IMR-90 (cell line): ENCODE measurements around the gene OR2T33. TPM values are rescaled to one million over a fixed set of nuclear protein-coding genes. Genes with fewer than 3 reads are reported as not detected.

Experiments used
- ATAC-seq: fragments of 200-7000 bp; cut with Tn5 transposase; 2 replicates; pipeline ENCODE4 v1.9.1; 2020; ENCODE audit warnings: low read depth, mild to moderate bottlenecking, moderate library complexity
- BruUV-seq: library from RNA; stranded (reverse); fragments of 400-500 nt; replicated peaks from 2 replicates; lab custom pipeline; 2021; lab: Mats Ljungman, UMichigan
- CTCF ChIA-PET: fragments of 300-600 bp; formaldehyde crosslinking; extraction: SDS; loops from one replicate; lab custom pipeline; 2021; ENCODE audit warnings: antibody characterized with exemption; lab: Yijun Ruan, JAX
- POLR2A ChIA-PET: fragments of 300-600 bp; sonication (Branson Sonifier 250); formaldehyde crosslinking; loops from one replicate; lab custom pipeline; 2022; ENCODE audit warnings: antibody characterized with exemption; ENCODE audit not compliant: unreplicated experiment; lab: Charles Lee
- DNase-seq: peaks from one replicate; pipeline ENCODE4 v3.0.0; 2013
- H2AFZ ChIP-seq: replicated peaks from 2 replicates; pipeline ENCODE3; 2013; ENCODE audit warnings: low read length, mild to moderate bottlenecking; ENCODE audit not compliant: poor library complexity
- H2AK5ac ChIP-seq: 2 replicates; pipeline ENCODE4 v1.6.1; 2013; ENCODE audit warnings: low read depth, low read length, inconsistent platforms
- H2AK9ac ChIP-seq: replicated peaks from 2 replicates; pipeline ENCODE3; 2013; ENCODE audit warnings: mild to moderate bottlenecking, low read depth, low read length, moderate library complexity; ENCODE audit not compliant: poor library complexity
- H2BK120ac ChIP-seq: 2 replicates; pipeline ENCODE4 v1.6.1; 2013; ENCODE audit warnings: low read depth, low read length, inconsistent platforms
- H2BK15ac ChIP-seq: 3 replicates; pipeline ENCODE4 v1.6.1; 2013; ENCODE audit warnings: low read depth, low read length, inconsistent platforms
- H2BK20ac ChIP-seq: 2 replicates; pipeline ENCODE4 v1.6.1; 2013; ENCODE audit warnings: low read depth, mild to moderate bottlenecking, inconsistent platforms, low read length, moderate library complexity
- H2BK5ac ChIP-seq: 2 replicates; pipeline ENCODE4 v1.6.1; 2013; ENCODE audit warnings: mild to moderate bottlenecking, low read depth, low read length, inconsistent platforms; ENCODE audit not compliant: poor library complexity, severe bottlenecking
- H3K14ac ChIP-seq: replicated peaks from 2 replicates; pipeline ENCODE4 v1.6.1; 2013; ENCODE audit warnings: low read depth, low read length, inconsistent platforms
- H3K18ac ChIP-seq: 2 replicates; pipeline ENCODE4 v1.6.1; 2013; ENCODE audit warnings: low read depth, low read length, control low read depth
- H3K23ac ChIP-seq: 2 replicates; pipeline ENCODE4 v1.6.1; 2013; ENCODE audit warnings: low read depth, low read length, inconsistent platforms
- H3K27ac ChIP-seq: 2 replicates; pipeline ENCODE4 v1.5.1; 2013; ENCODE audit warnings: mild to moderate bottlenecking, control low read depth, low read length; ENCODE audit not compliant: insufficient read depth
- H3K27me3 ChIP-seq: 2 replicates; pipeline ENCODE4 v1.6.1; 2013; ENCODE audit warnings: low read length; ENCODE audit not compliant: control insufficient read depth, insufficient read depth
- H3K36me3 ChIP-seq: 2 replicates; pipeline ENCODE4 v1.6.1; 2013; ENCODE audit warnings: low read length, mixed read lengths; ENCODE audit not compliant: control insufficient read depth, insufficient read depth
- H3K4ac ChIP-seq: 2 replicates; pipeline ENCODE4 v1.6.1; 2013; ENCODE audit warnings: low read depth, low read length, inconsistent platforms
- H3K4me1 ChIP-seq: 2 replicates; pipeline ENCODE4 v1.6.1; 2013; ENCODE audit warnings: low read length, mixed read lengths; ENCODE audit not compliant: control insufficient read depth, insufficient read depth
- H3K4me2 ChIP-seq: 2 replicates; pipeline ENCODE4 v1.6.1; 2013; ENCODE audit warnings: low read depth, mild to moderate bottlenecking, control low read depth, low read length, moderate library complexity
- H3K4me3 ChIP-seq: 2 replicates; pipeline ENCODE4 v1.5.1; 2013; ENCODE audit warnings: low read depth, mild to moderate bottlenecking, control low read depth, low read length, moderate library complexity; ENCODE audit not compliant: insufficient read depth
- H3K56ac ChIP-seq: 2 replicates; pipeline ENCODE4 v1.6.1; 2013; ENCODE audit warnings: low read length, inconsistent platforms; ENCODE audit not compliant: insufficient read depth; ENCODE audit errors: extremely low read depth
- H3K79me1 ChIP-seq, 2 experiments: 2 replicates each; pipeline ENCODE4 v1.6.1; 2013; ENCODE audit warnings: low read length in 2 of 2, inconsistent platforms in 1 of 2, low read depth in 1 of 2
- H3K9ac ChIP-seq: 2 replicates; pipeline ENCODE4 v1.6.1; 2013; ENCODE audit warnings: low read depth, low read length, control low read depth
- H3K9me1 ChIP-seq: 2 replicates; pipeline ENCODE4 v1.6.1; 2013; ENCODE audit warnings: low read length, inconsistent platforms; ENCODE audit not compliant: insufficient read depth
- H3K9me3 ChIP-seq: 2 replicates; pipeline ENCODE4 v1.6.1; 2013; ENCODE audit warnings: low read length; ENCODE audit not compliant: control insufficient read depth, insufficient read depth
- H4K20me1 ChIP-seq: 2 replicates; pipeline ENCODE4 v1.6.1; 2013; ENCODE audit warnings: low read length, inconsistent platforms; ENCODE audit not compliant: insufficient read depth
- H4K5ac ChIP-seq: 2 replicates; pipeline ENCODE4 v1.6.1; 2013; ENCODE audit warnings: mild to moderate bottlenecking, low read depth, low read length, control low read depth
- H4K8ac ChIP-seq, 2 experiments: 2 replicates each; pipeline ENCODE4 v1.6.1; 2013; ENCODE audit warnings: low read depth in 2 of 2, low read length in 2 of 2, control low read depth in 1 of 2, inconsistent platforms in 1 of 2
- H4K91ac ChIP-seq: 2 replicates; pipeline ENCODE4 v1.6.1; 2013; ENCODE audit warnings: low read depth, low read length, inconsistent platforms; ENCODE audit not compliant: insufficient read depth
- BHLHE40 ChIP-seq: fragments of 150-350 bp; IDR thresholded peaks from 2 replicates; pipeline ENCODE4 v1.6.1; 2016; ENCODE audit warnings: mild to moderate bottlenecking, low read depth, low read length
- CEBPB ChIP-seq: IDR thresholded peaks from 2 replicates; pipeline ENCODE4 v1.6.1; 2012; ENCODE audit warnings: low read depth, low read length, improper control_type of control experiment
- CHD1 ChIP-seq: IDR thresholded peaks from 2 replicates; pipeline ENCODE4 v1.6.1; 2012; ENCODE audit warnings: low read depth, low read length, improper control_type of control experiment
- ELK1 ChIP-seq: fragments of 150-350 bp; IDR thresholded peaks from 2 replicates; pipeline ENCODE4 v1.6.1; 2016; ENCODE audit warnings: low read depth, mild to moderate bottlenecking, low read length, moderate library complexity, borderline replicate concordance
- MAFK ChIP-seq: IDR thresholded peaks from 2 replicates; pipeline ENCODE4 v1.6.1; 2012; ENCODE audit warnings: low read depth, low read length, improper control_type of control experiment
- MAZ ChIP-seq: IDR thresholded peaks from 2 replicates; pipeline ENCODE4 v1.6.1; 2012; ENCODE audit warnings: low read depth, mild to moderate bottlenecking, low read length, improper control_type of control experiment, moderate library complexity, borderline replicate concordance
- MXI1 ChIP-seq: IDR thresholded peaks from 2 replicates; pipeline ENCODE4 v1.6.1; 2012; ENCODE audit warnings: low read depth, mild to moderate bottlenecking, low read length, moderate library complexity, borderline replicate concordance
- NFE2L2 ChIP-seq: fragments of 150-350 bp; IDR thresholded peaks from 2 replicates; pipeline ENCODE4 v1.6.1; 2016; ENCODE audit warnings: low read depth, mild to moderate bottlenecking, low read length
- POLR2A ChIP-seq: IDR thresholded peaks from 2 replicates; pipeline ENCODE4 v1.6.1; 2012; ENCODE audit warnings: mild to moderate bottlenecking, low read depth, low read length
- RAD21 ChIP-seq: IDR thresholded peaks from 2 replicates; pipeline ENCODE4 v1.6.1; 2012; ENCODE audit warnings: low read length, improper control_type of control experiment
- RCOR1 ChIP-seq: IDR thresholded peaks from 2 replicates; pipeline ENCODE4 v1.6.1; 2012; ENCODE audit warnings: mild to moderate bottlenecking, low read length, improper control_type of control experiment; ENCODE audit not compliant: insufficient replicate concordance
- RFX5 ChIP-seq: IDR thresholded peaks from 2 replicates; pipeline ENCODE4 v1.8.0; 2012; ENCODE audit warnings: low read depth, mild to moderate bottlenecking, low read length, moderate library complexity
- SMC3 ChIP-seq: fragments of 150-350 bp; IDR thresholded peaks from 2 replicates; pipeline ENCODE4 v1.6.1; 2016; ENCODE audit warnings: low read depth, mild to moderate bottlenecking, antibody characterized with exemption, low read length, moderate library complexity
- USF2 ChIP-seq: fragments of 150-350 bp; IDR thresholded peaks from 2 replicates; pipeline ENCODE4 v1.6.1; 2017; ENCODE audit warnings: mild to moderate bottlenecking, antibody characterized with exemption, low read length, low read depth
- WGBS, 2 experiments: methylation state at CpG; one replicate each; pipeline versions ENCODE4 v1.1.5 to v1.1.7; 2013; ENCODE audit warnings: missing lambda C conversion rate in 2 of 2; ENCODE audit not compliant: insufficient read length in 1 of 2; ENCODE audit errors: extremely low coverage in 2 of 2; 5-methylcytosine and 5-hydroxymethylcytosine counted together
- dilution Hi-C: fragments of 300-500 bp; cut with HindIII; formaldehyde crosslinking; loops from one replicate; pipeline ENCODE4 v1.14.3; 2018; ENCODE audit warnings: low sequenced_read_pairs; ENCODE audit not compliant: unreplicated experiment
- in situ Hi-C: fragments of 300-500 bp; cut with MboI; formaldehyde crosslinking; loops from 3 replicates; pipeline ENCODE4 v1.14.3; 2019; ENCODE audit warnings: low sequenced_read_pairs, inconsistent platforms, mixed read lengths
- intact Hi-C: fragments of 100-400 bp; cut with micrococcal nuclease; formaldehyde crosslinking; loops from 2 replicates; pipeline ENCODE4 v1.10.0; 2022
- polyA plus RNA-seq, 3 experiments: library from polyadenylated mRNA; depleted of rRNA; stranded (reverse); fragments of >200 nt; gene quantifications; 2 replicates each; pipeline ENCODE4 v1.2.3, GENCODE V29; 2012; ENCODE audit warnings: low replicate concordance in 1 of 3
- total RNA-seq: library from RNA; depleted of rRNA; stranded (reverse); fragments of >200 nt; gene quantifications from 2 replicates; pipeline ENCODE4 v1.2.3, GENCODE V29; 2012
- TF ChIP-seq, protein P1 (sequence below): conservative IDR thresholded peaks from 2 replicates; pipeline ENCODE4 v1.5.1; 2012; ENCODE audit warnings: mild to moderate bottlenecking, low read depth, low read length, improper control_type of control experiment

OR2T33 gene
- total and polyA plus RNA-seq, 2 of the 4 experiments (the other 2 are of a cell fraction), result not detected

DNA sequence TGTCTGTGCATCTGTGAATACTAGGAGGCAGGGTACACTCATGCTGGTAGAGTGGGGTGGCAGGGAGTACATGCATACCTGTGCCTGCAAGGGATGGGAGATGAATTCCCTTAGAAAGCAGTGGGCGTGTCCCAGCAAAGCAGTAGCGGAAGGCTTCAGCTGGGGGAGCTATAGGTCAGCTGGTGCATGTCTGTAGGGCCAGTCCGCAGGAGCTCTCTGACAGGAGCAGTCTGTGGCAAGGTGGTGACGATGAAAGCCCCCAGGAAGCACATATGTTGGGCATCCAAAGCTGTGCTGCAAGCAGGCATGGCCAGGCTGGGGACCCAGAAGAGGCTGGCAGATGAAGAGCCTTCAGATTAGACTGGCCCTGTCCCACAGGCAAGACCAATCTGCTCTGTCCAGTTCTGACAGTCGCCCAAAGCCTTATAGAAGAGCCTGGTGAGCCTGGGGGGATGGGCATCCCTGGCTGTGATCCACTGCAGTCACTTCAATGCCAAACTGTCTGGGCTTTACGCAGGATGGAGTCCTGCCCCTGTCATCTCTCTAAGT lies 48.3 kb downstream of the OR2T33 start:
- no peak overlapping the region for H3K27ac ChIP-seq
- in situ Hi-C loops (no loop called here), intact Hi-C loops (no loop called here), dilution Hi-C loops (no loop called here)
- WGBS, 2 experiments, result no CpG with 5 or more reads among the region's 6 CpGs
- H3K4ac ChIP-seq, result no peak overlapping the region
- H3K23ac ChIP-seq, result no peak overlapping the region
- no peaks in the 10 kb centered on the region for H4K20me1 ChIP-seq
- H3K79me1 ChIP-seq, result no peaks in the 10 kb centered on the region
- no TSS peak for BruUV-seq
- no peaks in the 10 kb centered on the region for H3K36me3 ChIP-seq
- H3K4me3 ChIP-seq, result no peak overlapping the region
- no peak for TF ChIP-seq BHLHE40
- no peak for TF ChIP-seq RCOR1
- TF ChIP-seq RAD21, result no peak
- no peak for TF ChIP-seq MXI1
- TF ChIP-seq NFE2L2, result no peak
- no peak for TF ChIP-seq USF2
- TF ChIP-seq CHD1, result no peak
- no peak for TF ChIP-seq MAZ
- no peak for TF ChIP-seq ELK1
- TF ChIP-seq, protein P1, sequence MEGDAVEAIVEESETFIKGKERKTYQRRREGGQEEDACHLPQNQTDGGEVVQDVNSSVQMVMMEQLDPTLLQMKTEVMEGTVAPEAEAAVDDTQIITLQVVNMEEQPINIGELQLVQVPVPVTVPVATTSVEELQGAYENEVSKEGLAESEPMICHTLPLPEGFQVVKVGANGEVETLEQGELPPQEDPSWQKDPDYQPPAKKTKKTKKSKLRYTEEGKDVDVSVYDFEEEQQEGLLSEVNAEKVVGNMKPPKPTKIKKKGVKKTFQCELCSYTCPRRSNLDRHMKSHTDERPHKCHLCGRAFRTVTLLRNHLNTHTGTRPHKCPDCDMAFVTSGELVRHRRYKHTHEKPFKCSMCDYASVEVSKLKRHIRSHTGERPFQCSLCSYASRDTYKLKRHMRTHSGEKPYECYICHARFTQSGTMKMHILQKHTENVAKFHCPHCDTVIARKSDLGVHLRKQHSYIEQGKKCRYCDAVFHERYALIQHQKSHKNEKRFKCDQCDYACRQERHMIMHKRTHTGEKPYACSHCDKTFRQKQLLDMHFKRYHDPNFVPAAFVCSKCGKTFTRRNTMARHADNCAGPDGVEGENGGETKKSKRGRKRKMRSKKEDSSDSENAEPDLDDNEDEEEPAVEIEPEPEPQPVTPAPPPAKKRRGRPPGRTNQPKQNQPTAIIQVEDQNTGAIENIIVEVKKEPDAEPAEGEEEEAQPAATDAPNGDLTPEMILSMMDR, result no peak
- TF ChIP-seq CEBPB, result no peak
- TF ChIP-seq RFX5, result no peak
- TF ChIP-seq SMC3, result no peak
- TF ChIP-seq POLR2A, result no peak
- no peak for TF ChIP-seq MAFK
- no peak overlapping the region for H3K56ac ChIP-seq
- H2AFZ ChIP-seq, result no peak overlapping the region
- H4K5ac ChIP-seq, result no peak overlapping the region
- H3K9ac ChIP-seq, result no peak overlapping the region
- no peak overlapping the region for H3K4me2 ChIP-seq
- no peak overlapping the region for H3K18ac ChIP-seq
- H3K27me3 ChIP-seq, result no peaks in the 10 kb centered on the region
- H2BK15ac ChIP-seq, result no peak overlapping the region
- no peak overlapping the region for H2AK9ac ChIP-seq
- no peak overlapping the region for H2AK5ac ChIP-seq
- H4K91ac ChIP-seq, result no peak overlapping the region
- ChIA-PET POLR2A (no interaction called here), CTCF (no interaction called here)
- no peaks in the 10 kb centered on the region for H3K4me1 ChIP-seq
- ATAC-seq, result no peak
- DNase-seq, result no peak
- H2BK20ac ChIP-seq, result no peak overlapping the region
- H2BK5ac ChIP-seq, result no peak overlapping the region
- H3K9me3 ChIP-seq, result peaks cover 10% of the 10 kb centered on the region
- no peak overlapping the region for H3K14ac ChIP-seq
- H3K9me1 ChIP-seq, result no peaks in the 10 kb centered on the region
- no peak overlapping the region for H2BK120ac ChIP-seq
- H4K8ac ChIP-seq, result no peak overlapping the region
